Measurements from ENCODE around the gene EPRS1. TPM values are rescaled to one million over a fixed set of nuclear protein-coding genes. Genes with fewer than 3 reads are reported as not detected.

EPRS1 gene
- polyA plus RNA-seq, 1 of the 3 experiments (the other 2 are of a cell fraction) = 23.4 TPM

DNA sequence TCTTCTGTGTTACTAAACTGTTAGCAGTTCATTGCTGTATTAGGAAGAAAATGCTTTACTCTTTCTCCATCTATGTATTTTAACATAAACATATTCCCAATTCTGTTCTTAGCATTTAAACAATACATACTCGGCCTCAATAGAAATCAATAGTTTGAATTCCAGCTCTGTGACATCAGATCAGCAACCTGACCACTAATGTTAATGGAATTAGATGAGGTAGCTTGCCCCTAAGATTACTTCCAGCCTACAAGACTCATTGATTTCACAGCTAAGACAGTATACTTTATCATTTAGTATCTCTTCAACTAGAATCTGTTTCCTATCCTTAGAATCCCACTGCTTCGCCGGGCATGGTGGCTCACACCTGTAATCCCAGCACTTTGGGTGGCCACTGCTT lies 38.9 kb downstream of the EPRS1 start:
- Histone ChIP-seq H3K79me2 (ENCODE audit: insufficient read depth) (no peaks in the 10 kb centered on the region), H3K9me2 (no peaks in the 10 kb centered on the region), H3K36me3 (replicated peaks in 1 of 2; ENCODE audit: control insufficient read depth in 1 of 2, insufficient read depth in 2 of 2, low read length in 1 of 2) (peaks cover 74 to 89% of the 10 kb centered on the region in 2 experiments), H3K27me3 (ENCODE audit: insufficient read depth) (no peaks in the 10 kb centered on the region), H3K4me2 (no peak overlapping the region), H3K4me1 (ENCODE audit: control insufficient read depth in 1 of 2, insufficient read depth in 2 of 2, low read depth in 1 of 2, low read length in 1 of 2) (peaks cover 0 to 4% of the 10 kb centered on the region in 2 experiments; a peak in 2 of 4 replicates), H3K9ac (no peak overlapping the region), H3K4me3 (ENCODE audit: low read depth in 2 of 2, low read length in 1 of 2) (no peak overlapping the region), H4K20me1 (ENCODE audit: insufficient read depth) (no peaks in the 10 kb centered on the region), H3F3A (replicated peaks; ENCODE audit: insufficient read depth) (no peaks in the 10 kb centered on the region), H2AFZ (ENCODE audit: low read depth) (no peak overlapping the region), H3K9me3 (no peaks in the 10 kb centered on the region), H3K27ac (ENCODE audit: low read depth in 2 of 2, low read length in 1 of 2) (no peak overlapping the region)
- TF ChIP-seq GABPA (IDR thresholded peaks at IDR 0.05; ENCODE audit: low read depth) (no peak), FOXM1 (IDR thresholded peaks at IDR 0.05; ENCODE audit: low read depth) (no peak)
- TF ChIP-seq, protein P1, sequence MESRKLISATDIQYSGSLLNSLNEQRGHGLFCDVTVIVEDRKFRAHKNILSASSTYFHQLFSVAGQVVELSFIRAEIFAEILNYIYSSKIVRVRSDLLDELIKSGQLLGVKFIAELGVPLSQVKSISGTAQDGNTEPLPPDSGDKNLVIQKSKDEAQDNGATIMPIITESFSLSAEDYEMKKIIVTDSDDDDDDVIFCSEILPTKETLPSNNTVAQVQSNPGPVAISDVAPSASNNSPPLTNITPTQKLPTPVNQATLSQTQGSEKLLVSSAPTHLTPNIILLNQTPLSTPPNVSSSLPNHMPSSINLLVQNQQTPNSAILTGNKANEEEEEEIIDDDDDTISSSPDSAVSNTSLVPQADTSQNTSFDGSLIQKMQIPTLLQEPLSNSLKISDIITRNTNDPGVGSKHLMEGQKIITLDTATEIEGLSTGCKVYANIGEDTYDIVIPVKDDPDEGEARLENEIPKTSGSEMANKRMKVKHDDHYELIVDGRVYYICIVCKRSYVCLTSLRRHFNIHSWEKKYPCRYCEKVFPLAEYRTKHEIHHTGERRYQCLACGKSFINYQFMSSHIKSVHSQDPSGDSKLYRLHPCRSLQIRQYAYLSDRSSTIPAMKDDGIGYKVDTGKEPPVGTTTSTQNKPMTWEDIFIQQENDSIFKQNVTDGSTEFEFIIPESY (IDR thresholded peaks at IDR 0.05; ENCODE audit: borderline replicate concordance, low read depth) = no peak
- TF ChIP-seq, protein P2, sequence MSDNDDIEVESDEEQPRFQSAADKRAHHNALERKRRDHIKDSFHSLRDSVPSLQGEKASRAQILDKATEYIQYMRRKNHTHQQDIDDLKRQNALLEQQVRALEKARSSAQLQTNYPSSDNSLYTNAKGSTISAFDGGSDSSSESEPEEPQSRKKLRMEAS (IDR thresholded peaks at IDR 0.05; ENCODE audit: low read depth) = no peak
- no peak for DNase-seq
- ChIA-PET POLR2A (interaction anchor here (0.6 kb wide), 1 partner anchor 13 kb away, joined by 4 read pairs; no protein-coding TSS in a partner anchor), CTCF (interaction anchor here (1.5 kb wide), 1 partner anchor 16 kb away, joined by 3 read pairs; no protein-coding TSS in a partner anchor)
- 83% methylated on average over 3 of the region's 3 CpGs for WGBS (ENCODE audit: low lambda C conversion rate)

DNA sequence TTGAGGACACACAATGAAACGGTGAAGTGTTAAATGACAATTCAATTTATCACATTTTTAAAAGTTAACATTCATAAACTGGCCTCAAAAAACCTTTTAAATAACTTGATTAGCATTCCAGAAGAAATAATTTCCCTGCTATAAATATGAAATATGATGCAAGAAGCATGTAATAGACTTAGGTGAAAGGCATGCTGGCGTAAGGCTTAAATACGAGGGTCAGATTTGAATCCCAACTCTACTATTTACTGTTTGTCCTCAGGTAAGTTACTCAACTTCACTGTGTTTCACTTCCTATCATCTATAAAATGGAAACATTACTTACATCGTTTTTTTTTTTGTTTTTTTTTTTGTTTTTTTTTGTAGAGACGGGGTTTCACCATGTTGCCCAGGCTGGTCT lies 40.8 kb downstream of the EPRS1 start:
- ChIA-PET CTCF (interaction anchor here (1.6 kb wide), 1 partner anchor 15 kb away, joined by 4 read pairs; no protein-coding TSS in a partner anchor), POLR2A (interaction anchor here (0.7 kb wide), 1 partner anchor 35 kb away, joined by 3 read pairs; no protein-coding TSS in a partner anchor)
- no peak overlapping the region for H3K27ac ChIP-seq (ENCODE audit: low read depth in 2 of 2, low read length in 1 of 2)
- H3K27me3 ChIP-seq (ENCODE audit: insufficient read depth) = no peaks in the 10 kb centered on the region
- no peak for DNase-seq
- no peak overlapping the region for H2AFZ ChIP-seq (ENCODE audit: low read depth)
- no peak overlapping the region for H3K4me3 ChIP-seq (ENCODE audit: low read depth in 2 of 2, low read length in 1 of 2)
- H4K20me1 ChIP-seq (ENCODE audit: insufficient read depth) = no peaks in the 10 kb centered on the region
- H3K4me2 ChIP-seq = no peak overlapping the region
- no peaks in the 10 kb centered on the region for H3K9me2 ChIP-seq
- H3F3A ChIP-seq (replicated peaks; ENCODE audit: insufficient read depth) = peaks cover 6% of the 10 kb centered on the region
- no peak for TF ChIP-seq FOXM1 (IDR thresholded peaks at IDR 0.05; ENCODE audit: low read depth)
- TF ChIP-seq SMC3 (IDR thresholded peaks at IDR 0.05; ENCODE audit: low read depth, low read length) = no peak
- TF ChIP-seq EZH2phosphoT487 (IDR thresholded peaks at IDR 0.05; ENCODE audit: borderline replicate concordance, low read depth) = no peak
- TF ChIP-seq TCF12 (IDR thresholded peaks at IDR 0.05) = no peak
- no peak for TF ChIP-seq JUND (IDR thresholded peaks at IDR 0.05)
- TF ChIP-seq, protein P3, sequence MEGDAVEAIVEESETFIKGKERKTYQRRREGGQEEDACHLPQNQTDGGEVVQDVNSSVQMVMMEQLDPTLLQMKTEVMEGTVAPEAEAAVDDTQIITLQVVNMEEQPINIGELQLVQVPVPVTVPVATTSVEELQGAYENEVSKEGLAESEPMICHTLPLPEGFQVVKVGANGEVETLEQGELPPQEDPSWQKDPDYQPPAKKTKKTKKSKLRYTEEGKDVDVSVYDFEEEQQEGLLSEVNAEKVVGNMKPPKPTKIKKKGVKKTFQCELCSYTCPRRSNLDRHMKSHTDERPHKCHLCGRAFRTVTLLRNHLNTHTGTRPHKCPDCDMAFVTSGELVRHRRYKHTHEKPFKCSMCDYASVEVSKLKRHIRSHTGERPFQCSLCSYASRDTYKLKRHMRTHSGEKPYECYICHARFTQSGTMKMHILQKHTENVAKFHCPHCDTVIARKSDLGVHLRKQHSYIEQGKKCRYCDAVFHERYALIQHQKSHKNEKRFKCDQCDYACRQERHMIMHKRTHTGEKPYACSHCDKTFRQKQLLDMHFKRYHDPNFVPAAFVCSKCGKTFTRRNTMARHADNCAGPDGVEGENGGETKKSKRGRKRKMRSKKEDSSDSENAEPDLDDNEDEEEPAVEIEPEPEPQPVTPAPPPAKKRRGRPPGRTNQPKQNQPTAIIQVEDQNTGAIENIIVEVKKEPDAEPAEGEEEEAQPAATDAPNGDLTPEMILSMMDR (IDR thresholded peaks at IDR 0.05) = no peak
- TF ChIP-seq FOSL2 (IDR thresholded peaks at IDR 0.05; ENCODE audit: borderline replicate concordance, low read depth) = no peak
- no peak for TF ChIP-seq TEAD4 (IDR thresholded peaks at IDR 0.05; ENCODE audit: borderline replicate concordance, insufficient read depth)
- H3K36me3 ChIP-seq (replicated peaks in 1 of 2; ENCODE audit: control insufficient read depth in 1 of 2, insufficient read depth in 2 of 2, low read length in 1 of 2) = peaks cover 60 to 79% of the 10 kb centered on the region in 2 experiments
- H3K4me1 ChIP-seq (ENCODE audit: control insufficient read depth in 1 of 2, insufficient read depth in 2 of 2, low read depth in 1 of 2, low read length in 1 of 2) = peaks cover 0 to 6% of the 10 kb centered on the region in 2 experiments; a peak in 1 of 4 replicates
- no peak overlapping the region for H3K9ac ChIP-seq
- WGBS (ENCODE audit: low lambda C conversion rate) = 91% methylated on average over 5 of the region's 5 CpGs
- no peaks in the 10 kb centered on the region for H3K79me2 ChIP-seq (ENCODE audit: insufficient read depth)
- no peaks in the 10 kb centered on the region for H3K9me3 ChIP-seq

Data from SK-N-SH (cell line).